SK-N-SH treated with all-trans-retinoic acid at 6 μM for 48 hours (cell line): Measurements from ENCODE around the gene SEL1L3.

Source experiments
- OSR1 ChIP-seq: fragments of 250-450 bp; sonication (Bioruptor Pico); IDR thresholded peaks from 2 replicates; pipeline ENCODE4 v1.8.0; 2022; ENCODE audit warnings: moderate library complexity, mild to moderate bottlenecking, inconsistent platforms
- PPARA ChIP-seq: fragments of 250-450 bp; sonication (Bioruptor Pico); IDR thresholded peaks from 2 replicates; pipeline ENCODE4 v1.5.0; 2020; ENCODE audit warnings: mild to moderate bottlenecking, borderline replicate concordance
- RARB ChIP-seq: fragments of 250-450 bp; sonication (Bioruptor Pico); IDR thresholded peaks from 2 replicates; pipeline ENCODE4 v1.8.0; 2021; ENCODE audit warnings: mild to moderate bottlenecking, moderate library complexity
- TCF4 ChIP-seq: fragments of 250-450 bp; sonication (Bioruptor Pico); IDR thresholded peaks from 2 replicates; pipeline ENCODE4 v1.8.0; 2021; ENCODE audit warnings: mild to moderate bottlenecking, moderate library complexity, borderline replicate concordance
- ZFP3 ChIP-seq: fragments of 250-450 bp; sonication (Bioruptor Pico); IDR thresholded peaks from 2 replicates; pipeline ENCODE4 v1.5.0; 2020; ENCODE audit warnings: mild to moderate bottlenecking, moderate library complexity
- ZFP30 ChIP-seq: fragments of 450-650 bp; formaldehyde crosslinking; IDR thresholded peaks from 2 replicates; pipeline ENCODE4 v1.5.0; 2022; ENCODE audit warnings: mild to moderate bottlenecking, moderate library complexity
- ZNF565 ChIP-seq: fragments of 450-650 bp; formaldehyde crosslinking; conservative IDR thresholded peaks from 2 replicates; pipeline ENCODE4 v1.5.0; 2020; ENCODE audit warnings: low read depth, mild to moderate bottlenecking, moderate library complexity

DNA sequence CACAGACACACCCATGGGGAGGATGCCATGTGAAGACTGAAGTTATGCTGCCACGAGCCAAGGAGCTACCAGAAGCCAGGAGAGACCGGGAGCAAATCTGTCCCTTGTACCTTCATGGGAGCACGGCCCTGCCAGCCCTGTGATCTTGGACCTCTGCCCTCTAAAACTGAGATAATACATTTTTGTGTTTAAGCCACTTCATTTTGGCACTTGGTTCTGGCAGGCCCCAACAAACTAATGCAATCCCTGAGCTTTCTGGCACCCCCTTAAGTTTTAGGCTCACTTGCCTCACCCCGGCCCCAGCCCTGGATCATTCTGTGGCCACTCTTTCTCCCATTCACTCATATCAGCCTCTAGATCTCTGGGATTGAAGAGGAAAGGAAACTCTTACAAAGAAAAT, 35.4 kb downstream of the SEL1L3 start:
- TF ChIP-seq RARB (CRISPR knock-in tag) = no peak
- TF ChIP-seq ZNF565 = no peak
- no peak for TF ChIP-seq ZFP3 (CRISPR knock-in tag)
- no peak for TF ChIP-seq OSR1 (CRISPR knock-in tag)
- TF ChIP-seq PPARA (CRISPR knock-in tag) = no peak
- TF ChIP-seq ZFP30 = no peak
- no peak for TF ChIP-seq TCF4
